GM12878 (cell line): ENCODE data around the gene SLC4A1.
A peak's percentile ranks its signal among the peaks of the same experiment; 100 is the strongest.

ENCODE experiments used
- BHLHE40 ChIP-seq, 2 experiments: fragments of 450-650 bp in 1 of 2; IDR thresholded peaks; 2 replicates each; pipeline ENCODE4 v1.6.1; 2011 to 2017; ENCODE audit warnings: low read depth in 2 of 2, borderline replicate concordance in 1 of 2, improper control_type of control experiment in 1 of 2, low read length in 1 of 2, mild to moderate bottlenecking in 1 of 2
- KDM1A ChIP-seq: fragments of 200-600 bp; sonication (generic); IDR thresholded peaks from 2 replicates; pipeline ENCODE4 v1.6.1; 2016; ENCODE audit warnings: borderline replicate concordance
- NR2C1 ChIP-seq: fragments of 450-650 bp; IDR thresholded peaks from 2 replicates; pipeline ENCODE4 v1.6.1; 2017; ENCODE audit warnings: antibody characterized with exemption, mild to moderate bottlenecking, moderate library complexity
- TCF3 ChIP-seq: IDR thresholded peaks from 2 replicates; pipeline ENCODE4 v1.6.1; 2012; ENCODE audit warnings: low read depth, mild to moderate bottlenecking, low read length, borderline replicate concordance; ENCODE audit not compliant: insufficient read depth
- ZNF274 ChIP-seq: IDR thresholded peaks from one replicate; pipeline ENCODE4 v1.8.0; 2011; ENCODE audit not compliant: insufficient read length, insufficient read depth
- TF ChIP-seq, protein P1 (sequence below): IDR thresholded peaks from 2 replicates; pipeline ENCODE4 v1.6.1; 2012; ENCODE audit warnings: mild to moderate bottlenecking, low read depth, low read length
- TF ChIP-seq, protein P2 (sequence below), 3 experiments: IDR thresholded peaks in 2 of 3; conservative IDR thresholded peaks in 1 of 3; 2 replicates each; pipeline ENCODE4 v1.5.1; 2011; ENCODE audit warnings: low read depth in 3 of 3, low read length in 3 of 3, mild to moderate bottlenecking in 3 of 3, control low read depth in 2 of 3, moderate library complexity in 2 of 3, inconsistent platforms in 1 of 3, mixed read lengths in 1 of 3; ENCODE audit not compliant: control insufficient read depth in 2 of 3, insufficient read depth in 1 of 3; ENCODE audit errors: extremely low read depth in 1 of 3
- TF ChIP-seq, protein P3 (sequence below): fragments of 450-650 bp; formaldehyde crosslinking; IDR thresholded peaks from 2 replicates; pipeline ENCODE4 v1.4.0; 2022; ENCODE audit warnings: mild to moderate bottlenecking, moderate library complexity
- TF ChIP-seq, protein P4 (sequence below): IDR thresholded peaks from 2 replicates; pipeline ENCODE4 v1.6.1; 2011; ENCODE audit warnings: low read depth, mild to moderate bottlenecking, low read length, moderate library complexity, borderline replicate concordance; ENCODE audit errors: extremely low read depth

DNA sequence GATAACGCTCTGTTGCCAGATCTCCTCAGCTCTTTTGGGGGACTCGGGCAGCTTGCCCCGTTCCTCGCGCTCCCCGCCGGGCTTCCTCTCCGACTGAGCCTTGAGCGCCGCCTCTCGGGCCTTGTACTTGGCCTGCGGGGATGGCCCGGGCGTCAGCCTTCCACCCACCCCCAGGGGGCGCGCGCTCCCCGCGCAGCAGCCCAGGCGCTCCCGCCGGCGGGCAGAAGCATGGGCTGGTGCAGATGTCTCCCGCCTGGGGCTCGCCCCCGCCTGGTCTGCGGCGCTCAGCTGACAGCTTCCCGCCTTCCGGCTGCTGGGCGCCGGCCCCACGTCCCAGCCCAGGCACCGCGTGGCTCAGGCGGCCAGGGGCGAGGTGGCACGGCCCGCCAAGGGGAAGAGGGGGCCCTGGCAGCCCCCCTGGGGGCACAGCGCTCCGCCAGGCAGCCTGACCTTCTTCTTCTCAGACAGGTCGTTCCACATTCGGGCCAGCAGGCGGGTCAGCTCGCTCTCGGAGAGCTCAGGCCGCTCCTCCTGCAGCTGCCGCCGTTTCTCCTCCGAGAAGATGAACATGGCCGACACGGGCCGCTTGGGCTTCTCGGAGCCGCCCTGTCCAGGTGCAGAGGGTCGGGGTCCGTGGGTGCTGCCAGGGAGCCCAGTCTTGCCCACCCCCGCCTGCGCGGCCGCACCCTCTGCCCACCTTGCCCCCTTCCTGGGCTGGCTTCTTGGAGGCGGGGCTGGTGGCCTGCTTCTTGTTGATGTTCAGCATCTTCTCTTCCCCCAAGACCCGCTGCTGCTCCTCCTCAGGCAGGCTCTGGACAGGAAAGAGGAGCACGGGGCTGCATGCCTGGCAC lies 57.4 kb downstream of the SLC4A1 start:
- TF ChIP-seq, protein P1, sequence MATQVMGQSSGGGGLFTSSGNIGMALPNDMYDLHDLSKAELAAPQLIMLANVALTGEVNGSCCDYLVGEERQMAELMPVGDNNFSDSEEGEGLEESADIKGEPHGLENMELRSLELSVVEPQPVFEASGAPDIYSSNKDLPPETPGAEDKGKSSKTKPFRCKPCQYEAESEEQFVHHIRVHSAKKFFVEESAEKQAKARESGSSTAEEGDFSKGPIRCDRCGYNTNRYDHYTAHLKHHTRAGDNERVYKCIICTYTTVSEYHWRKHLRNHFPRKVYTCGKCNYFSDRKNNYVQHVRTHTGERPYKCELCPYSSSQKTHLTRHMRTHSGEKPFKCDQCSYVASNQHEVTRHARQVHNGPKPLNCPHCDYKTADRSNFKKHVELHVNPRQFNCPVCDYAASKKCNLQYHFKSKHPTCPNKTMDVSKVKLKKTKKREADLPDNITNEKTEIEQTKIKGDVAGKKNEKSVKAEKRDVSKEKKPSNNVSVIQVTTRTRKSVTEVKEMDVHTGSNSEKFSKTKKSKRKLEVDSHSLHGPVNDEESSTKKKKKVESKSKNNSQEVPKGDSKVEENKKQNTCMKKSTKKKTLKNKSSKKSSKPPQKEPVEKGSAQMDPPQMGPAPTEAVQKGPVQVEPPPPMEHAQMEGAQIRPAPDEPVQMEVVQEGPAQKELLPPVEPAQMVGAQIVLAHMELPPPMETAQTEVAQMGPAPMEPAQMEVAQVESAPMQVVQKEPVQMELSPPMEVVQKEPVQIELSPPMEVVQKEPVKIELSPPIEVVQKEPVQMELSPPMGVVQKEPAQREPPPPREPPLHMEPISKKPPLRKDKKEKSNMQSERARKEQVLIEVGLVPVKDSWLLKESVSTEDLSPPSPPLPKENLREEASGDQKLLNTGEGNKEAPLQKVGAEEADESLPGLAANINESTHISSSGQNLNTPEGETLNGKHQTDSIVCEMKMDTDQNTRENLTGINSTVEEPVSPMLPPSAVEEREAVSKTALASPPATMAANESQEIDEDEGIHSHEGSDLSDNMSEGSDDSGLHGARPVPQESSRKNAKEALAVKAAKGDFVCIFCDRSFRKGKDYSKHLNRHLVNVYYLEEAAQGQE = no peak
- TF ChIP-seq, protein P2, sequence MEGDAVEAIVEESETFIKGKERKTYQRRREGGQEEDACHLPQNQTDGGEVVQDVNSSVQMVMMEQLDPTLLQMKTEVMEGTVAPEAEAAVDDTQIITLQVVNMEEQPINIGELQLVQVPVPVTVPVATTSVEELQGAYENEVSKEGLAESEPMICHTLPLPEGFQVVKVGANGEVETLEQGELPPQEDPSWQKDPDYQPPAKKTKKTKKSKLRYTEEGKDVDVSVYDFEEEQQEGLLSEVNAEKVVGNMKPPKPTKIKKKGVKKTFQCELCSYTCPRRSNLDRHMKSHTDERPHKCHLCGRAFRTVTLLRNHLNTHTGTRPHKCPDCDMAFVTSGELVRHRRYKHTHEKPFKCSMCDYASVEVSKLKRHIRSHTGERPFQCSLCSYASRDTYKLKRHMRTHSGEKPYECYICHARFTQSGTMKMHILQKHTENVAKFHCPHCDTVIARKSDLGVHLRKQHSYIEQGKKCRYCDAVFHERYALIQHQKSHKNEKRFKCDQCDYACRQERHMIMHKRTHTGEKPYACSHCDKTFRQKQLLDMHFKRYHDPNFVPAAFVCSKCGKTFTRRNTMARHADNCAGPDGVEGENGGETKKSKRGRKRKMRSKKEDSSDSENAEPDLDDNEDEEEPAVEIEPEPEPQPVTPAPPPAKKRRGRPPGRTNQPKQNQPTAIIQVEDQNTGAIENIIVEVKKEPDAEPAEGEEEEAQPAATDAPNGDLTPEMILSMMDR (IDR thresholded peaks at IDR 0.05 in 2 of 3, conservative IDR thresholded peaks at IDR 0.05 in 1 of 3; ENCODE audit: control insufficient read depth in 2 of 3, extremely low read depth in 1 of 3, insufficient read depth in 1 of 3, low read depth in 3 of 3, low read length in 3 of 3) = peak; percentile 98 to 100 (median 99); a peak in 5 of 6 replicates
- TF ChIP-seq, protein P3, sequence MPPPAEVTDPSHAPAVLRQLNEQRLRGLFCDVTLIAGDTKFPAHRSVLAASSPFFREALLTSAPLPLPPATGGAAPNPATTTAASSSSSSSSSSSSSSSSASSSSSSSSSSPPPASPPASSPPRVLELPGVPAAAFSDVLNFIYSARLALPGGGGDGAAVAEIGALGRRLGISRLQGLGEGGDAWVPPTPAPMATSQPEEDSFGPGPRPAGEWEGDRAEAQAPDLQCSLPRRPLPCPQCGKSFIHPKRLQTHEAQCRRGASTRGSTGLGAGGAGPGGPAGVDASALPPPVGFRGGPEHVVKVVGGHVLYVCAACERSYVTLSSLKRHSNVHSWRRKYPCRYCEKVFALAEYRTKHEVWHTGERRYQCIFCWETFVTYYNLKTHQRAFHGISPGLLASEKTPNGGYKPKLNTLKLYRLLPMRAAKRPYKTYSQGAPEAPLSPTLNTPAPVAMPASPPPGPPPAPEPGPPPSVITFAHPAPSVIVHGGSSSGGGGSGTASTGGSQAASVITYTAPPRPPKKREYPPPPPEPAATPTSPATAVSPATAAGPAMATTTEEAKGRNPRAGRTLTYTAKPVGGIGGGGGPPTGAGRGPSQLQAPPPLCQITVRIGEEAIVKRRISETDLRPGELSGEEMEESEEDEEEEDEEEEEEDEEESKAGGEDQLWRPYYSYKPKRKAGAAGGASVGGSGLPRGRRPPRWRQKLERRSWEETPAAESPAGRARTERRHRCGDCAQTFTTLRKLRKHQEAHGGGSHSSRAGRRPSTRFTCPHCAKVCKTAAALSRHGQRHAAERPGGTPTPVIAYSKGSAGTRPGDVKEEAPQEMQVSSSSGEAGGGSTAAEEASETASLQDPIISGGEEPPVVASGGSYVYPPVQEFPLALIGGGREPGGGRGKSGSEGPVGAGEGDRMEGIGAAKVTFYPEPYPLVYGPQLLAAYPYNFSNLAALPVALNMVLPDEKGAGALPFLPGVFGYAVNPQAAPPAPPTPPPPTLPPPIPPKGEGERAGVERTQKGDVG = no peak
- TF ChIP-seq TCF3 (peak; percentile 83), ZNF274 (no peak), NR2C1 (no peak), KDM1A (no peak), BHLHE40 (IDR thresholded peaks at IDR 0.05; ENCODE audit: borderline replicate concordance in 1 of 2, low read depth in 2 of 2, low read length in 1 of 2) (peak; percentile 74 to 77; a peak in 3 of 4 replicates)
- TF ChIP-seq, protein P4, sequence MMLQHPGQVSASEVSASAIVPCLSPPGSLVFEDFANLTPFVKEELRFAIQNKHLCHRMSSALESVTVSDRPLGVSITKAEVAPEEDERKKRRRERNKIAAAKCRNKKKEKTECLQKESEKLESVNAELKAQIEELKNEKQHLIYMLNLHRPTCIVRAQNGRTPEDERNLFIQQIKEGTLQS = no peak
